GM23338 (cell line): ENCODE data around the gene TNS3. TPM values are rescaled to one million over a fixed set of nuclear protein-coding genes. Genes with fewer than 3 reads are reported as not detected.

Experiments used
- ATAC-seq: fragments of 200-7000 bp; cut with Tn5 transposase; 3 replicates; pipeline ENCODE4 v1.9.1; 2020
- DNase-seq: peaks from one replicate; pipeline ENCODE4 v3.0.0-alpha.2; 2015; ENCODE audit warnings: low spot score
- H2AFZ ChIP-seq: fragments of 200-600 bp; sonication (generic); 2 replicates; pipeline ENCODE4 v1.8.0; 2016; ENCODE audit warnings: antibody characterized with exemption, mild to moderate bottlenecking, moderate library complexity
- H3F3A ChIP-seq: fragments of 200-600 bp; sonication (generic); replicated peaks from 2 replicates; pipeline ENCODE4 v1.8.0; 2017; ENCODE audit warnings: antibody characterized with exemption, mixed run types, low read depth
- H3K27ac ChIP-seq: fragments of 200-600 bp; sonication (generic); 2 replicates; pipeline ENCODE4 v1.6.1; 2016; ENCODE audit warnings: low read depth
- H3K27me3 ChIP-seq: fragments of 200-600 bp; sonication (generic); 2 replicates; pipeline ENCODE4 v1.8.0; 2016; ENCODE audit warnings: mild to moderate bottlenecking, mixed run types, moderate library complexity; ENCODE audit not compliant: insufficient read depth
- H3K36me3 ChIP-seq: fragments of 200-600 bp; sonication (generic); 2 replicates; pipeline ENCODE4 v1.8.0; 2016; ENCODE audit warnings: mild to moderate bottlenecking; ENCODE audit not compliant: insufficient read depth
- H3K4me1 ChIP-seq: fragments of 200-600 bp; sonication (generic); 2 replicates; pipeline ENCODE4 v1.8.0; 2016; ENCODE audit warnings: mild to moderate bottlenecking, moderate library complexity; ENCODE audit not compliant: insufficient read depth
- H3K4me2 ChIP-seq: fragments of 200-600 bp; sonication (generic); 2 replicates; pipeline ENCODE4 v1.7.1; 2017; ENCODE audit warnings: mixed run types
- H3K4me3 ChIP-seq: fragments of 200-600 bp; sonication (generic); 2 replicates; pipeline ENCODE4 v1.6.1; 2016; ENCODE audit warnings: mixed run types
- H3K79me2 ChIP-seq: fragments of 200-600 bp; sonication (generic); replicated peaks from 2 replicates; pipeline ENCODE4 v1.8.0; 2017; ENCODE audit warnings: mild to moderate bottlenecking; ENCODE audit not compliant: insufficient read depth
- H3K9me2 ChIP-seq: fragments of 200-600 bp; sonication (generic); 2 replicates; pipeline ENCODE4 v1.8.0; 2017; ENCODE audit not compliant: insufficient read depth
- H4K20me1 ChIP-seq: fragments of 200-600 bp; sonication (generic); replicated peaks from 2 replicates; pipeline ENCODE4 v1.8.0; 2017; ENCODE audit warnings: mild to moderate bottlenecking; ENCODE audit not compliant: insufficient read depth
- H3K27ac Mint-ChIP-seq: 2 replicates; pipeline ENCODE4 v1.8.0; 2020; ENCODE audit warnings: inconsistent platforms, mild to moderate bottlenecking, moderate library complexity, mixed read lengths
- H3K27me3 Mint-ChIP-seq: 3 replicates; pipeline ENCODE4 v1.8.0; 2022; ENCODE audit warnings: low read depth, mild to moderate bottlenecking, moderate library complexity, mixed read lengths, inconsistent platforms; ENCODE audit not compliant: insufficient read depth, poor library complexity
- H3K36me3 Mint-ChIP-seq: 3 replicates; pipeline ENCODE4 v1.8.0; 2021; ENCODE audit warnings: low read depth, mild to moderate bottlenecking, inconsistent platforms, moderate library complexity, mixed read lengths
- H3K4me1 Mint-ChIP-seq: 3 replicates; pipeline ENCODE4 v1.8.0; 2020; ENCODE audit warnings: mild to moderate bottlenecking, inconsistent platforms, mixed read lengths
- H3K4me3 Mint-ChIP-seq: 3 replicates; pipeline ENCODE4 v1.8.0; 2021; ENCODE audit warnings: moderate library complexity, mild to moderate bottlenecking, inconsistent platforms, mixed read lengths
- H3K9me3 Mint-ChIP-seq: 3 replicates; pipeline ENCODE4 v1.8.0; 2020; ENCODE audit warnings: moderate library complexity, mild to moderate bottlenecking, inconsistent platforms, mixed read lengths
- CREB1 ChIP-seq: fragments of 250-450 bp; sonication (Bioruptor Pico); IDR thresholded peaks from 2 replicates; pipeline ENCODE4 v1.5.0; 2020; ENCODE audit warnings: low read depth, mild to moderate bottlenecking, moderate library complexity
- EZH2 ChIP-seq: fragments of 200-600 bp; sonication (generic); IDR thresholded peaks from one replicate; pipeline ENCODE4 v1.8.0; 2017; ENCODE audit warnings: antibody characterized with exemption, mild to moderate bottlenecking, low read depth; ENCODE audit not compliant: unreplicated experiment
- EZH2phosphoT487 ChIP-seq: fragments of 200-600 bp; sonication (generic); IDR thresholded peaks from one replicate; pipeline ENCODE4 v1.8.1; 2018; ENCODE audit warnings: antibody characterized with exemption; ENCODE audit not compliant: unreplicated experiment
- JUNB ChIP-seq: IDR thresholded peaks from one replicate; pipeline ENCODE4 v1.6.1; 2016; ENCODE audit warnings: antibody characterized with exemption; ENCODE audit not compliant: unreplicated experiment
- NANOG ChIP-seq: IDR thresholded peaks from 2 replicates; pipeline ENCODE4 v1.6.1; 2016; ENCODE audit warnings: antibody characterized with exemption, borderline replicate concordance
- POLR2AphosphoS5 ChIP-seq: IDR thresholded peaks from 2 replicates; pipeline ENCODE4 v1.6.1; 2016; ENCODE audit warnings: antibody characterized with exemption, low read depth
- STAT1 ChIP-seq: IDR thresholded peaks from one replicate; pipeline ENCODE4 v1.6.1; 2016; ENCODE audit warnings: antibody characterized with exemption; ENCODE audit not compliant: unreplicated experiment
- ZNF114 ChIP-seq: fragments of 250-450 bp; sonication (Bioruptor Pico); IDR thresholded peaks from 2 replicates; pipeline ENCODE4 v1.5.0; 2020; ENCODE audit warnings: mild to moderate bottlenecking, moderate library complexity
- ZNF331 ChIP-seq: fragments of 250-450 bp; sonication (Bioruptor Pico); IDR thresholded peaks from 2 replicates; pipeline ENCODE4 v1.5.0; 2020; ENCODE audit warnings: low read depth, mild to moderate bottlenecking, moderate library complexity
- polyA plus RNA-seq: library from polyadenylated mRNA; unstranded; fragments of >200 nt; fragmentation: Nextera tagmentation; extraction: Ambion mirVana; gene quantifications from 2 replicates; pipeline ENCODE4 v1.2.1, GENCODE V29; 2016
- total RNA-seq: library from RNA; depleted of rRNA; stranded (reverse); fragments of >200 nt; shearing (Covaris generic); gene quantifications from 2 replicates; pipeline ENCODE4 v1.2.3, GENCODE V29; 2014
- TF ChIP-seq, protein P1 (sequence below), 2 experiments: fragments of 200-600 bp in 1 of 2; sonication (generic) in 1 of 2; conservative IDR thresholded peaks; 2 replicates each; pipeline versions ENCODE4 v1.5.1 to v1.6.1; 2016 to 2017; ENCODE audit warnings: antibody characterized with exemption in 2 of 2, low read depth in 2 of 2, mild to moderate bottlenecking in 2 of 2, moderate library complexity in 1 of 2
- TF ChIP-seq, protein P2 (sequence below): fragments of 250-450 bp; sonication (Bioruptor Pico); IDR thresholded peaks from 2 replicates; pipeline ENCODE4 v1.5.0; 2020; ENCODE audit warnings: mild to moderate bottlenecking, moderate library complexity
- TF ChIP-seq, protein P3 (sequence below): IDR thresholded peaks from 2 replicates; pipeline ENCODE4 v1.6.1; 2016; ENCODE audit warnings: antibody characterized with exemption
- TF ChIP-seq, protein P4 (sequence below): IDR thresholded peaks from one replicate; pipeline ENCODE4 v1.6.1; 2018; ENCODE audit warnings: antibody characterized with exemption; ENCODE audit not compliant: unreplicated experiment

The TNS3 gene
- total and polyA plus RNA-seq, 2 experiments from 2014 or later, result 6.2 to 28.7 TPM

DNA sequence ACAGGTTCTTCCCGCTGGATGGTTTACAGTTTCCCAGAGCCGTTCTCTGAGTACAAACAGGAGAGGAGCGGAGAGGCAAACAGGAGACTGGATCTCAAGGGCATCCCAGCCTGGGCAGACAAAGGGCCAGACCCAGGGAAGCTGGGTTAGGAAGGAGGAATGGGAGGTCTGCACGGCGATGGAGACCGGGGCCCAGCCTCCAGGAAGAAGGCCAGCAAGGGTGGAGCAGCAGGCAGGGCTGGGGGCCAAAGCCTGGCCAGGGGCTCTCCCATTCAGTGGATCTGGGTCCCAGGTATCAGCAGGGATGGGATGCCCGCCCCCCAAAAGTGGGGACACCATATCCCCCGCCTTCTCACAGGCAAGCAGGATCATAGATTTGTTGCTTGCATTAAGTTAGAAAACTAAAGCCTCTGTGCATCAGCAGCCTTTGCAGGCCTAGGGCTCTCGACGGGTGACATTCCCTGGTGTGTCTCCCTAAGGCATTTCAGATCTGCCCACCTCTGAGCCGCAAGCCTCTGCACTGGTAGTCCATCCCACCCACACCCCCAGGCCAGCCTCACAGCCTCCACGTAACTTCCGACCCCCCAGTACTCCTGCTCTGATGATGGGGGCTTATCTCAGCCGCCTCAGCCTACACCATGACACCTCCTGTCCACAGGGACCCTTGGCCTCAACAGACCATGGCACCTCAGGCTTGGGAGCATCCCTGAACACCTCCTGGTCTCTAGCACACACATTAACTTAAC lies 59.9 kb downstream of the TNS3 start:
- 0 out of 2 replicates have a peak overlapping the region, but pooled peaks have one; percentile 47 for H3K27ac Mint-ChIP-seq
- no peak overlapping the region for H3K4me3 Mint-ChIP-seq
- no peaks in the 10 kb centered on the region for H3F3A ChIP-seq
- H3K4me1 Mint-ChIP-seq, result peaks cover 27% of the 10 kb centered on the region
- DNase-seq, result no peak
- no peaks in the 10 kb centered on the region for H4K20me1 ChIP-seq
- TF ChIP-seq ZNF331 (CRISPR knock-in tag) (no peak), ZNF114 (CRISPR knock-in tag) (no peak), JUNB (no peak), POLR2AphosphoS5 (no peak), EZH2 (no peak), STAT1 (no peak), NANOG (no peak), CREB1 (CRISPR knock-in tag) (no peak), EZH2phosphoT487 (no peak)
- TF ChIP-seq, protein P1, sequence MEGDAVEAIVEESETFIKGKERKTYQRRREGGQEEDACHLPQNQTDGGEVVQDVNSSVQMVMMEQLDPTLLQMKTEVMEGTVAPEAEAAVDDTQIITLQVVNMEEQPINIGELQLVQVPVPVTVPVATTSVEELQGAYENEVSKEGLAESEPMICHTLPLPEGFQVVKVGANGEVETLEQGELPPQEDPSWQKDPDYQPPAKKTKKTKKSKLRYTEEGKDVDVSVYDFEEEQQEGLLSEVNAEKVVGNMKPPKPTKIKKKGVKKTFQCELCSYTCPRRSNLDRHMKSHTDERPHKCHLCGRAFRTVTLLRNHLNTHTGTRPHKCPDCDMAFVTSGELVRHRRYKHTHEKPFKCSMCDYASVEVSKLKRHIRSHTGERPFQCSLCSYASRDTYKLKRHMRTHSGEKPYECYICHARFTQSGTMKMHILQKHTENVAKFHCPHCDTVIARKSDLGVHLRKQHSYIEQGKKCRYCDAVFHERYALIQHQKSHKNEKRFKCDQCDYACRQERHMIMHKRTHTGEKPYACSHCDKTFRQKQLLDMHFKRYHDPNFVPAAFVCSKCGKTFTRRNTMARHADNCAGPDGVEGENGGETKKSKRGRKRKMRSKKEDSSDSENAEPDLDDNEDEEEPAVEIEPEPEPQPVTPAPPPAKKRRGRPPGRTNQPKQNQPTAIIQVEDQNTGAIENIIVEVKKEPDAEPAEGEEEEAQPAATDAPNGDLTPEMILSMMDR (conservative IDR thresholded peaks at IDR 0.05; ENCODE audit: low read depth in 2 of 2), result no peak
- TF ChIP-seq, protein P2, sequence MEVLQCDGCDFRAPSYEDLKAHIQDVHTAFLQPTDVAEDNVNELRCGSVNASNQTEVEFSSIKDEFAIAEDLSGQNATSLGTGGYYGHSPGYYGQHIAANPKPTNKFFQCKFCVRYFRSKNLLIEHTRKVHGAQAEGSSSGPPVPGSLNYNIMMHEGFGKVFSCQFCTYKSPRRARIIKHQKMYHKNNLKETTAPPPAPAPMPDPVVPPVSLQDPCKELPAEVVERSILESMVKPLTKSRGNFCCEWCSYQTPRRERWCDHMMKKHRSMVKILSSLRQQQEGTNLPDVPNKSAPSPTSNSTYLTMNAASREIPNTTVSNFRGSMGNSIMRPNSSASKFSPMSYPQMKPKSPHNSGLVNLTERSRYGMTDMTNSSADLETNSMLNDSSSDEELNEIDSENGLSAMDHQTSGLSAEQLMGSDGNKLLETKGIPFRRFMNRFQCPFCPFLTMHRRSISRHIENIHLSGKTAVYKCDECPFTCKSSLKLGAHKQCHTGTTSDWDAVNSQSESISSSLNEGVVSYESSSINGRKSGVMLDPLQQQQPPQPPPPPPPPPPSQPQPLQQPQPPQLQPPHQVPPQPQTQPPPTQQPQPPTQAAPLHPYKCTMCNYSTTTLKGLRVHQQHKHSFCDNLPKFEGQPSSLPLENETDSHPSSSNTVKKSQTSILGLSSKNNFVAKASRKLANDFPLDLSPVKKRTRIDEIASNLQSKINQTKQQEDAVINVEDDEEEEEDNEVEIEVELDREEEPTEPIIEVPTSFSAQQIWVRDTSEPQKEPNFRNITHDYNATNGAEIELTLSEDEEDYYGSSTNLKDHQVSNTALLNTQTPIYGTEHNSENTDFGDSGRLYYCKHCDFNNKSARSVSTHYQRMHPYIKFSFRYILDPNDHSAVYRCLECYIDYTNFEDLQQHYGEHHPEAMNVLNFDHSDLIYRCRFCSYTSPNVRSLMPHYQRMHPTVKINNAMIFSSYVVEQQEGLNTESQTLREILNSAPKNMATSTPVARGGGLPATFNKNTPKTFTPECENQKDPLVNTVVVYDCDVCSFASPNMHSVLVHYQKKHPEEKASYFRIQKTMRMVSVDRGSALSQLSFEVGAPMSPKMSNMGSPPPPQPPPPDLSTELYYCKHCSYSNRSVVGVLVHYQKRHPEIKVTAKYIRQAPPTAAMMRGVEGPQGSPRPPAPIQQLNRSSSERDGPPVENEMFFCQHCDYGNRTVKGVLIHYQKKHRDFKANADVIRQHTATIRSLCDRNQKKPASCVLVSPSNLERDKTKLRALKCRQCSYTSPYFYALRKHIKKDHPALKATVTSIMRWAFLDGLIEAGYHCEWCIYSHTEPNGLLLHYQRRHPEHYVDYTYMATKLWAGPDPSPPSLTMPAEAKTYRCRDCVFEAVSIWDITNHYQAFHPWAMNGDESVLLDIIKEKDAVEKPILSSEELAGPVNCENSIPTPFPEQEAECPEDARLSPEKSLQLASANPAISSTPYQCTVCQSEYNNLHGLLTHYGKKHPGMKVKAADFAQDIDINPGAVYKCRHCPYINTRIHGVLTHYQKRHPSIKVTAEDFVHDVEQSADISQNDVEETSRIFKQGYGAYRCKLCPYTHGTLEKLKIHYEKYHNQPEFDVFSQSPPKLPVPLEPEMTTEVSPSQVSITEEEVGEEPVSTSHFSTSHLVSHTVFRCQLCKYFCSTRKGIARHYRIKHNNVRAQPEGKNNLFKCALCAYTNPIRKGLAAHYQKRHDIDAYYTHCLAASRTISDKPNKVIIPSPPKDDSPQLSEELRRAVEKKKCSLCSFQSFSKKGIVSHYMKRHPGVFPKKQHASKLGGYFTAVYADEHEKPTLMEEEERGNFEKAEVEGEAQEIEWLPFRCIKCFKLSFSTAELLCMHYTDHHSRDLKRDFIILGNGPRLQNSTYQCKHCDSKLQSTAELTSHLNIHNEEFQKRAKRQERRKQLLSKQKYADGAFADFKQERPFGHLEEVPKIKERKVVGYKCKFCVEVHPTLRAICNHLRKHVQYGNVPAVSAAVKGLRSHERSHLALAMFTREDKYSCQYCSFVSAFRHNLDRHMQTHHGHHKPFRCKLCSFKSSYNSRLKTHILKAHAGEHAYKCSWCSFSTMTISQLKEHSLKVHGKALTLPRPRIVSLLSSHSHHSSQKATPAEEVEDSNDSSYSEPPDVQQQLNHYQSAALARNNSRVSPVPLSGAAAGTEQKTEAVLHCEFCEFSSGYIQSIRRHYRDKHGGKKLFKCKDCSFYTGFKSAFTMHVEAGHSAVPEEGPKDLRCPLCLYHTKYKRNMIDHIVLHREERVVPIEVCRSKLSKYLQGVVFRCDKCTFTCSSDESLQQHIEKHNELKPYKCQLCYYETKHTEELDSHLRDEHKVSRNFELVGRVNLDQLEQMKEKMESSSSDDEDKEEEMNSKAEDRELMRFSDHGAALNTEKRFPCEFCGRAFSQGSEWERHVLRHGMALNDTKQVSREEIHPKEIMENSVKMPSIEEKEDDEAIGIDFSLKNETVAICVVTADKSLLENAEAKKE (CRISPR knock-in tag), result no peak
- TF ChIP-seq, protein P3, sequence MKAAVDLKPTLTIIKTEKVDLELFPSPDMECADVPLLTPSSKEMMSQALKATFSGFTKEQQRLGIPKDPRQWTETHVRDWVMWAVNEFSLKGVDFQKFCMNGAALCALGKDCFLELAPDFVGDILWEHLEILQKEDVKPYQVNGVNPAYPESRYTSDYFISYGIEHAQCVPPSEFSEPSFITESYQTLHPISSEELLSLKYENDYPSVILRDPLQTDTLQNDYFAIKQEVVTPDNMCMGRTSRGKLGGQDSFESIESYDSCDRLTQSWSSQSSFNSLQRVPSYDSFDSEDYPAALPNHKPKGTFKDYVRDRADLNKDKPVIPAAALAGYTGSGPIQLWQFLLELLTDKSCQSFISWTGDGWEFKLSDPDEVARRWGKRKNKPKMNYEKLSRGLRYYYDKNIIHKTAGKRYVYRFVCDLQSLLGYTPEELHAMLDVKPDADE, result no peak
- TF ChIP-seq, protein P4, sequence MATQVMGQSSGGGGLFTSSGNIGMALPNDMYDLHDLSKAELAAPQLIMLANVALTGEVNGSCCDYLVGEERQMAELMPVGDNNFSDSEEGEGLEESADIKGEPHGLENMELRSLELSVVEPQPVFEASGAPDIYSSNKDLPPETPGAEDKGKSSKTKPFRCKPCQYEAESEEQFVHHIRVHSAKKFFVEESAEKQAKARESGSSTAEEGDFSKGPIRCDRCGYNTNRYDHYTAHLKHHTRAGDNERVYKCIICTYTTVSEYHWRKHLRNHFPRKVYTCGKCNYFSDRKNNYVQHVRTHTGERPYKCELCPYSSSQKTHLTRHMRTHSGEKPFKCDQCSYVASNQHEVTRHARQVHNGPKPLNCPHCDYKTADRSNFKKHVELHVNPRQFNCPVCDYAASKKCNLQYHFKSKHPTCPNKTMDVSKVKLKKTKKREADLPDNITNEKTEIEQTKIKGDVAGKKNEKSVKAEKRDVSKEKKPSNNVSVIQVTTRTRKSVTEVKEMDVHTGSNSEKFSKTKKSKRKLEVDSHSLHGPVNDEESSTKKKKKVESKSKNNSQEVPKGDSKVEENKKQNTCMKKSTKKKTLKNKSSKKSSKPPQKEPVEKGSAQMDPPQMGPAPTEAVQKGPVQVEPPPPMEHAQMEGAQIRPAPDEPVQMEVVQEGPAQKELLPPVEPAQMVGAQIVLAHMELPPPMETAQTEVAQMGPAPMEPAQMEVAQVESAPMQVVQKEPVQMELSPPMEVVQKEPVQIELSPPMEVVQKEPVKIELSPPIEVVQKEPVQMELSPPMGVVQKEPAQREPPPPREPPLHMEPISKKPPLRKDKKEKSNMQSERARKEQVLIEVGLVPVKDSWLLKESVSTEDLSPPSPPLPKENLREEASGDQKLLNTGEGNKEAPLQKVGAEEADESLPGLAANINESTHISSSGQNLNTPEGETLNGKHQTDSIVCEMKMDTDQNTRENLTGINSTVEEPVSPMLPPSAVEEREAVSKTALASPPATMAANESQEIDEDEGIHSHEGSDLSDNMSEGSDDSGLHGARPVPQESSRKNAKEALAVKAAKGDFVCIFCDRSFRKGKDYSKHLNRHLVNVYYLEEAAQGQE, result no peak
- peaks cover 10% of the 10 kb centered on the region; the same call in 1 of the 2 replicates for H3K4me1 ChIP-seq
- H3K9me3 Mint-ChIP-seq, result no peaks in the 10 kb centered on the region; the same call in 1 of the 3 replicates
- no peak overlapping the region for H3K4me2 ChIP-seq
- H3K9me2 ChIP-seq, result no peaks in the 10 kb centered on the region
- H3K27me3 ChIP-seq, result no peaks in the 10 kb centered on the region
- H2AFZ ChIP-seq, result no peak overlapping the region
- no peak overlapping the region for H3K27ac ChIP-seq
- peaks cover 7% of the 10 kb centered on the region; the same call in 1 of the 2 replicates for H3K79me2 ChIP-seq
- no peak for ATAC-seq
- peaks cover 20% of the 10 kb centered on the region for H3K27me3 Mint-ChIP-seq
- no peaks in the 10 kb centered on the region for H3K36me3 ChIP-seq
- no peak overlapping the region for H3K4me3 ChIP-seq
- peaks cover 31% of the 10 kb centered on the region for H3K36me3 Mint-ChIP-seq
